NCI-H1417 treated with DMSO at 0.1 percent for 48 hours (cell line): Measurements from ENCODE around the gene B4GALT3.

Source experiments
- DNase-seq: peaks from one replicate; lab custom pipeline; 2025; lab: John Stamatoyannopoulos, UW

B4GALT3 gene

GRCh38 chr1:161206411-161207140 lies 29.3 kb upstream of the B4GALT3 start:
- DNase-seq, result no peak

- peak; percentile 97 for DNase-seq
Measured at GRCh38 chr1:161201836-161202712, 24.8 kb upstream of the B4GALT3 start, which contains the start of gene NDUFS2. Gene NDUFS2 (plus strand): TSS chr1:161202367. CDS start chr1:161202386, 19 bp downstream.

- DNase-seq, result no peak
Measured at GRCh38 chr1:161200992-161201835, 23.9 kb upstream of the B4GALT3 start.

- no peak for DNase-seq
Measured at GRCh38 chr1:161200421-161200991, 23.2 kb upstream of the B4GALT3 start.

- no peak for DNase-seq
Measured at GRCh38 chr1:161199506-161200139, 22.3 kb upstream of the B4GALT3 start.

GRCh38 chr1:161198897-161199431 lies 21.7 kb upstream of the B4GALT3 start, which contains the start of gene ADAMTS4:
Gene ADAMTS4 (minus strand): TSS chr1:161199054. CDS start chr1:161198627, 427 bp downstream.
- no peak for DNase-seq

GRCh38 chr1:161198194-161198896 lies 21.0 kb upstream of the B4GALT3 start:
- no peak for DNase-seq

- DNase-seq, result no peak
Measured at GRCh38 chr1:161197560-161198193, 20.4 kb upstream of the B4GALT3 start.

GRCh38 chr1:161196521-161197451 lies 19.5 kb upstream of the B4GALT3 start:
- DNase-seq, result no peak

- no peak for DNase-seq
Measured at GRCh38 chr1:161196111-161196510, 18.8 kb upstream of the B4GALT3 start.

GRCh38 chr1:161195171-161195570 lies 17.9 kb upstream of the B4GALT3 start:
- no peak for DNase-seq

GRCh38 chr1:161193561-161194235 lies 16.4 kb upstream of the B4GALT3 start:
- no peak for DNase-seq

- peak; percentile 12 for DNase-seq
Measured at GRCh38 chr1:161192476-161193465, 15.5 kb upstream of the B4GALT3 start.

GRCh38 chr1:161191971-161192370 lies 14.7 kb upstream of the B4GALT3 start:
- no peak for DNase-seq

GRCh38 chr1:161190962-161191521 lies 13.7 kb upstream of the B4GALT3 start:
- DNase-seq, result no peak

- no peak for DNase-seq
Measured at GRCh38 chr1:161189036-161189435, 11.7 kb upstream of the B4GALT3 start.
